ENCODE measurements around the gene SLC27A3.
"Not testable (repeated sequence)": the region's sequence is repeated elsewhere in the genome, so short reads cannot be mapped to it uniquely, and the experiment has no call there.

SLC27A3 gene

DNA sequence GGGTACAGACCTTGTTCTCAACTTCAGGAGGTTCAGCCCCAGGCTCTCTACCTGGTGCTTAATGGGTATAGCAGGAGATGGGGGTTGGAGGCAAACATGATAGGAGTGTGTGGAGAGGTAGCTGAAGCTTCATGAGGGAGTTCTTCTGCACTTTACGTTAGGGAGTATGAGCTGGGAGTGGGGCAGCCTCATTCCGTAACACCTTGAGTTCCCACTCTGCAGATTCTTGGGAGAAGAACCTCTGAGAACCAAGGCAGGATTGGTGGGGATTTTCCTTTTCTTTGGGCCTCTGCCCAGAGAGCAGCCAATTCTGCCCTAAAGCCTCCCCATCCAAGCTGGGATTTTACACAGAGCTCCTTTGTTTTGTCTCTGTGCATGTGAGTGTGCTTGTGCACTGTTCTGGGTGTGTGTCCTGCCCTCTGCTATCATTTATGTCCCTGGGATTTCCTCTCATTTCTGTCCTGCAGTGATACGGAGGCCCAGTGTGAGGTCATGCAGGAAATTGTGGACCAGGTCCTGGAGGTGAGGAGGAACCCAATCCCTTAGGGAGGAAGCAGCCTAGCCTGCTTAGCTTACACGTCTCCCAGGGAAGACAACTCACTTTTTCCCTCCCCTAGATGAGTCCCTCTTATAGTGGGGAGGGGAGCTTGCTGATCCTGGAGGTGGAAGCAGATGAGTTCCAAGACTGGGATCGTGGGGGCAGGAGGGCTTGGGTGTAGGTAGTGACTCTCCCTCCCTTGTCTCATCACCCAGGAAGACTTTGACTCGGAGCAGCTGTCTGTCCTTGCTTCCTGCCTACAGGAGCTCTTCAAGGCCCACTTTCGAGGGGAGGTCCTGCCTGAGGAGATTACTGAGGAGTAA, 11.6 kb upstream of the SLC27A3 start:
- DNase-seq (ENCODE audit: low read depth): no peak

- DNase-seq (ENCODE audit: low read depth): no peak
Observed at GRCh38 chr1:153764310-153764709, 10.9 kb upstream of the SLC27A3 start.

DNA sequence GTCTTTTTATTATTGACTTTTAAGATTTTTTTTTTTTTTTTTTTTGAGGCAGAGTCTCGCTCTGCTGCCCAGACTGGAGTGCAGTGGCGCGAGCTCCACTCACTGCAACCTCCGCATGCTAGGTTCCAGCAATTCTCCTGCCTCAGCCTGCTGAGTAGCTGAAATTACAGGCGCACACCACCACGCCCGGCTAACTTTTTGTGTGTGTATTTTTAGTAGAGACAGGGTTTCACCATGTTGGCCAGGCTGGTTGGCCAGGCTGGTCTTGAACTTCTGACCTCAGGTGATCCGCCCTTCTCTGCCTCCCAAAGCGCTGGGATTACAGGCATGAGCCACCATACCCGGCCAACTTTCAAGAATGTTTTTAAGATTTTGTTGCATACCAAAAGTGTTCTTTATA, 8.5 kb upstream of the SLC27A3 start:
- not testable (repeated sequence) for DNase-seq (ENCODE audit: low read depth)

DNA sequence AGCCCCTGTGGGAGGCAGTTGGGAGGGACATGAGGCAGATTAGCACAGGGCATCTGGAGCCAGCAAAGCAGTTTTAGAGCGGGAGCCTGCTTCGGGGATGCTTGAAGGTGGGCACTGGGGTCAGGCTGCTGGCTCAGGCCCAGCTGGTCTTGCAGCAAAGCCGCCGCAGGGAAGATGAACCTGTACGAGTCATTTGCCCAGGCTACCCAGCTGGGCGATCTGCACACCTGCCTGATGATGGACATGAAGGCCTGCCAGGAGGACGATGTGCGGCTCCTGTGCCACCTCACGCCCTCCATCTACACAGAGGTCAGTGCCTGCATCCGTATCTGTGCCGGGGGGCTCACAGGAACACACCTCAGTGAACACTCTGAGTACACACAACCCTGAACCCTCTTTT, 7.7 kb upstream of the SLC27A3 start:
- no peak for DNase-seq (ENCODE audit: low read depth)

GRCh38 chr1:153768316-153769181, 6.7 kb upstream of the SLC27A3 start:
- no peak for DNase-seq (ENCODE audit: low read depth)

GRCh38 chr1:153769221-153769620, 6.0 kb upstream of the SLC27A3 start:
- DNase-seq (ENCODE audit: low read depth): no peak

GRCh38 chr1:153770797-153771196, 4.4 kb upstream of the SLC27A3 start:
- no peak for DNase-seq (ENCODE audit: low read depth)

DNA sequence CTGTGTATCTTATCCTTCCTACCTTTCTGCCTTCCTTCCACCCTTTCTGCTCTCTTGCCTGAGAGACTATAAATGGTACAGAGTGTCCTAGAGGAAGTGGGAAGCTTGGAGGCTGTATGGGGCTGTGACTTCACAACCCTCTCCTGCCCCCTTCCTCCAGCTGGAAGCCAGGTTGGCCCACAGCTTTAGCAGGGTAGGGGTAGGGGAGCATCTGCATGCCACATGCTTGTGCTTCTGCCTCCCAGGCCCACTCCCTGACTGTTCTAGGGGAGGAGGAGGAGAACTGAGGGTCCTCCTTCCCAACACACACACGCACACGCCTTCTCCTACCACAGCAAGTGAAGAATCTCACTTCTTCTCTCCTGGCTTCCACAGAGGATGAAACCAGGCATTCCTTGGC, 3.9 kb upstream of the SLC27A3 start:
- no peak for DNase-seq (ENCODE audit: low read depth)

DNA sequence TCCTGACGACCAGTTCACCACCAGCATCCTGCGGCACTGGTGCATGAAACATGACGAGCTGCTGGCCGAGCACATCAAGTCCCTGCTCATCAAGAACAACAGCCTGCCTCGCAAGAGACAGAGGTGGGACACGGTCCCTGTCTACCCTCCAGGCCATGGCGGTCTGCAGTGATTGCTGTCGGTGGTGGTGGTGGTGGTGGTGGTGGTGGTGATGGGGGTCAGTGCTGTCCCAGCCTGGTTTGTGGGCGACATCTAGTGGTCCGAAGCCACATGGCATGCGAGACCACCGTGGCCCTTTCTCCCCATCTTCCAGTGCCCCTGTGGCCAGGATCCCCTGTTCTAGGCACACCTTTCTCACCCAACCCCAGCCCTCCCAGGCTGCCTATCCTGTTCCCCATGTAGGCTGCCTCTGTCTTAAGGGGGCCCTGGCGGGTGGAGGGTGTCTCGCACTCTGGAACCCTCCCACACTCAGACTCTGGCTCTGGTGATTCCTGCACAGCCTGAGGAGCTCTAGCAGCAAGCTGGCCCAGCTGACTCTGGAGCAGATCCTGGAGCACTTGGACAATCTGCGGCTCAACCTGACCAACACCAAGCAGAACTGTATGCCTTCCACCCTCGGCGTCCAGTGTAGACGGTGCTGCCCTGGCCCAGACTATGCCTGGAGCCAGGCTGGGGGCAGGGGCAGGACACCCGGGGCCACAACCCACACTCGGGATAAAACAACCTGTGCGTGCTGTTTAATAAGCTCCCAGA, 3.2 kb upstream of the SLC27A3 start:
- no peak for DNase-seq (ENCODE audit: low read depth)

- DNase-seq (ENCODE audit: low read depth): no peak
Observed at GRCh38 chr1:153773096-153773921, 1.9 kb upstream of the SLC27A3 start.

DNA sequence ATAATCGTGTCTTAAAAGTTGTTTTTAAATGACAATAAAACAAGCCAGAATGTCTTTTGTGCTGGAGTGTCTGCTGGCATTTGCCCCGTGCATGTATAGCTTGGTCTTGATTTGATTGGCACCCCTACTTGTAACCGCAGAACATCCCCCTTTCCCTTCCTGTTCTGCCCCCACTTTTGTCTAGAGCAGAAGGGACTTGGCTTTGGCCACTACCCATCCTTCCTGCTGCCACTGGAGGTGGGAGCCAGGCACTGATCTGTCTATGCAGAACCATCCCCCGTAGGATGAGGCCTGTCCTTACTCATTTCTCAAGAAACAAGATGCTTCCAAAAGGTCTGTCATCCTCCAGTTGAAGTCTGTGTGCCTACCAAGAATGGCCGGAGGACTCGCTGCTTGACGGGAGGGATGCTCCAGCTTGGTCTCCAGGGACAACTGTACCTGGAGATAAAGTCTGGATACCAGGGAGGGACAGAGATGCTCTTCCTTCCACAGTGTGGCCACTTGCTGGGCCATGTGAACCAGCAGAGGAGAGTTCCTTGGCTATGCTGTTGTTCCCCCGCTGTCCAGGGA, 1.1 kb upstream of the SLC27A3 start:
- no peak for DNase-seq (ENCODE audit: low read depth)

DNA sequence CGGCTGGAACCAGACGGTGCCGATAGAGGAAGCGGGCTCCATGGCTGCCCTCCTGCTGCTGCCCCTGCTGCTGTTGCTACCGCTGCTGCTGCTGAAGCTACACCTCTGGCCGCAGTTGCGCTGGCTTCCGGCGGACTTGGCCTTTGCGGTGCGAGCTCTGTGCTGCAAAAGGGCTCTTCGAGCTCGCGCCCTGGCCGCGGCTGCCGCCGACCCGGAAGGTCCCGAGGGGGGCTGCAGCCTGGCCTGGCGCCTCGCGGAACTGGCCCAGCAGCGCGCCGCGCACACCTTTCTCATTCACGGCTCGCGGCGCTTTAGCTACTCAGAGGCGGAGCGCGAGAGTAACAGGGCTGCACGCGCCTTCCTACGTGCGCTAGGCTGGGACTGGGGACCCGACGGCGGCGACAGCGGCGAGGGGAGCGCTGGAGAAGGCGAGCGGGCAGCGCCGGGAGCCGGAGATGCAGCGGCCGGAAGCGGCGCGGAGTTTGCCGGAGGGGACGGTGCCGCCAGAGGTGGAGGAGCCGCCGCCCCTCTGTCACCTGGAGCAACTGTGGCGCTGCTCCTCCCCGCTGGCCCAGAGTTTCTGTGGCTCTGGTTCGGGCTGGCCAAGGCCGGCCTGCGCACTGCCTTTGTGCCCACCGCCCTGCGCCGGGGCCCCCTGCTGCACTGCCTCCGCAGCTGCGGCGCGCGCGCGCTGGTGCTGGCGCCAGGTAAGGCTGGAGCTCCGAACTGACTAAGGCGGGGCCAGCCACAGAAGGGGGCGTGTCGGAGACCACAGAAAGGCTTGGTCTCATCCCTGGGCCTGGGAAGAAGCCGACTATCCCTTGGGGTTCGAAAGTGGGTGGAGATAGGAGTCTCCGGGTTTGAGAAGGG, 486 bp downstream of the SLC27A3 start:
- DNase-seq (ENCODE audit: low read depth): peak; percentile 35

GRCh38 chr1:153776352-153776751, 1.1 kb downstream of the SLC27A3 start:
- DNase-seq (ENCODE audit: low read depth): no peak

DNA sequence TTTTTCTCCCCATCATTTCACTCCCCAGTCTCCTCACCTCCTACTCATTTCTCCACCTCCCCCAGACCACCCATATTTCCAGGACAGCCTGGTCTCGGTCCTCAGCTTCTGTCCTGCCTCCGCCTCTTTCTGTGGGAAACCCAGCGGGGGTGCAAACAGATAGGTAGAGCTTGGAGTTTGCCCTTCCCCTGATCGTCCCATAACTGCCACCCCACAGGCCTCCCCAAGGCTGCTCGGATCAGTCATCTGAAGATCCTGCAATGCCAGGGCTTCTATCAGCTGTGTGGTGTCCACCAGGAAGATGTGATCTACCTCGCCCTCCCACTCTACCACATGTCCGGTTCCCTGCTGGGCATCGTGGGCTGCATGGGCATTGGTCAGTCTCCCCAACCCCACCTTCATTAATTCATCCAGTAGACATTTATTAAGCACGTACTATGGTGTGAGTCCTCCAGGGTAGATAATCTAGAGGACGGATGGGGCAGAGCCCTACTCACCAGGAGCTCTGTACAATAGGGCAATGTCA, 1.7 kb downstream of the SLC27A3 start:
- no peak for DNase-seq (ENCODE audit: low read depth)

GRCh38 chr1:153777648-153778047, 2.4 kb downstream of the SLC27A3 start:
- DNase-seq (ENCODE audit: low read depth): no peak

DNA sequence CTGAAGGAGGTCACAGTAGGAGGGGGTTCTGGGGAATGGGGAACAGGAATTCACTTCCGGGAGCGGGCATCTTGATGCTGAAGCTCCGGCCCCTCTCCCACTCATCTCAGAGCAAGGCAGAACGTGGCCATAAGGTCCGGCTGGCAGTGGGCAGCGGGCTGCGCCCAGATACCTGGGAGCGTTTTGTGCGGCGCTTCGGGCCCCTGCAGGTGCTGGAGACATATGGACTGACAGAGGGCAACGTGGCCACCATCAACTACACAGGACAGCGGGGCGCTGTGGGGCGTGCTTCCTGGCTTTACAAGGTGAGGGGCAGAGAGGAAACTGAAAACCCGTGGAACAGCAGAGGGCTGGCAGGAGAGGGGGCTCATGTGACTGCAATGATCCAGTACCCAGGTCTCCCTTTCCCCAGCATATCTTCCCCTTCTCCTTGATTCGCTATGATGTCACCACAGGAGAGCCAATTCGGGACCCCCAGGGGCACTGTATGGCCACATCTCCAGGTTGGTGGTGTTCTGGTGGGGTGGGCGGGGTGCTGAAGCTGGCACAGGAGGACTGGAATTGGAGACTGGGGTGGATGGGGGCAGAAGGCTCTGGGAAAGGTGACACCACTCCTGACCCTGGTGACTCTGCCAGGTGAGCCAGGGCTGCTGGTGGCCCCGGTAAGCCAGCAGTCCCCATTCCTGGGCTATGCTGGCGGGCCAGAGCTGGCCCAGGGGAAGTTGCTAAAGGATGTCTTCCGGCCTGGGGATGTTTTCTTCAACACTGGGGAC, 3.0 kb downstream of the SLC27A3 start:
- DNase-seq (ENCODE audit: low read depth): no peak

- DNase-seq (ENCODE audit: low read depth): no peak
Observed at GRCh38 chr1:153778824-153779519, 3.8 kb downstream of the SLC27A3 start.

- DNase-seq (ENCODE audit: low read depth): no peak
Observed at GRCh38 chr1:153779781-153780541, 4.8 kb downstream of the SLC27A3 start.
